ENCODE measurements around the gene RBBP8NL. TPM values are rescaled to one million over a fixed set of nuclear protein-coding genes. Genes with fewer than 3 reads are reported as not detected.

Gene RBBP8NL
- polyA plus RNA-seq, 1 experiment: not detected

- H3K27me3 ChIP-seq (ENCODE audit: control insufficient read depth, insufficient read depth, low read length): peaks cover 4% of the 10 kb centered on the region
- DNase-seq (ENCODE audit: low read depth, low spot score): no peak
- no peak for TF ChIP-seq CTCF (IDR thresholded peaks at IDR 0.05; ENCODE audit: low read depth, low read length)
- no peak overlapping the region for H3K4me3 ChIP-seq (ENCODE audit: low read depth, low read length)
- CTCF ChIA-PET: no interaction called here
- no peak overlapping the region for H3K27ac ChIP-seq (ENCODE audit: low read depth, low read length)
- H3K9me3 ChIP-seq (ENCODE audit: control insufficient read depth, insufficient read depth, low read length): no peaks in the 10 kb centered on the region; the same call in 1 of the 2 replicates
- POLR2A ChIA-PET: no interaction called here
Measured at GRCh38 chr20:62446888-62447869, 19.8 kb upstream of the RBBP8NL start.

- H3K27me3 ChIP-seq (ENCODE audit: control insufficient read depth, insufficient read depth, low read length): peaks cover 4% of the 10 kb centered on the region
- no peak for DNase-seq (ENCODE audit: low read depth, low spot score)
Measured at GRCh38 chr20:62446481-62446880, 19.1 kb upstream of the RBBP8NL start.

GRCh38 chr20:62445553-62446340 lies 18.4 kb upstream of the RBBP8NL start:
- Histone ChIP-seq H3K27me3 (ENCODE audit: control insufficient read depth, insufficient read depth, low read length) (peaks cover 10% of the 10 kb centered on the region), H3K27ac (ENCODE audit: low read depth, low read length) (no peak overlapping the region), H3K9me3 (ENCODE audit: control insufficient read depth, insufficient read depth, low read length) (no peaks in the 10 kb centered on the region; the same call in 1 of the 2 replicates), H3K4me3 (ENCODE audit: low read depth, low read length) (no peak overlapping the region)
- no peak for DNase-seq (ENCODE audit: low read depth, low spot score)
- ChIA-PET POLR2A (no interaction called here), CTCF (no interaction called here)
- TF ChIP-seq CTCF (IDR thresholded peaks at IDR 0.05; ENCODE audit: low read depth, low read length): no peak

More at GRCh38 chr20:62446481-62446880, 19.1 kb upstream of the RBBP8NL start:
- no peak overlapping the region for H3K27ac ChIP-seq (ENCODE audit: low read depth, low read length)
- ChIA-PET POLR2A (no interaction called here), CTCF (no interaction called here)
- TF ChIP-seq CTCF (IDR thresholded peaks at IDR 0.05; ENCODE audit: low read depth, low read length): no peak
- no peak overlapping the region for H3K4me3 ChIP-seq (ENCODE audit: low read depth, low read length)
- no peaks in the 10 kb centered on the region; the same call in 1 of the 2 replicates for H3K9me3 ChIP-seq (ENCODE audit: control insufficient read depth, insufficient read depth, low read length)

GRCh38 chr20:62444286-62444685 lies 16.9 kb upstream of the RBBP8NL start:
- ChIA-PET POLR2A (interaction anchor here (0.6 kb wide), 1 partner anchor 183 kb away, joined by 5 read pairs; no protein-coding TSS in a partner anchor), CTCF (no interaction called here)
- DNase-seq (ENCODE audit: low read depth, low spot score): no peak
- Histone ChIP-seq H3K4me3 (ENCODE audit: low read depth, low read length) (no peak overlapping the region), H3K27me3 (ENCODE audit: control insufficient read depth, insufficient read depth, low read length) (peaks cover 23% of the 10 kb centered on the region), H3K9me3 (ENCODE audit: control insufficient read depth, insufficient read depth, low read length) (no peaks in the 10 kb centered on the region; the same call in 1 of the 2 replicates), H3K27ac (ENCODE audit: low read depth, low read length) (no peak overlapping the region)
- no peak for TF ChIP-seq CTCF (IDR thresholded peaks at IDR 0.05; ENCODE audit: low read depth, low read length)

All from AG04450 (cell line).